ENCODE measurements around the gene GRIP2. TPM values are rescaled to one million over a fixed set of nuclear protein-coding genes. Genes with fewer than 3 reads are reported as not detected.

Gene GRIP2
- total and polyA plus RNA-seq, 9 of the 15 experiments (the other 6 are each of a cell fraction or from before 2014, with no cell fraction given) = 0.01 TPM; not detected in 7

DNA sequence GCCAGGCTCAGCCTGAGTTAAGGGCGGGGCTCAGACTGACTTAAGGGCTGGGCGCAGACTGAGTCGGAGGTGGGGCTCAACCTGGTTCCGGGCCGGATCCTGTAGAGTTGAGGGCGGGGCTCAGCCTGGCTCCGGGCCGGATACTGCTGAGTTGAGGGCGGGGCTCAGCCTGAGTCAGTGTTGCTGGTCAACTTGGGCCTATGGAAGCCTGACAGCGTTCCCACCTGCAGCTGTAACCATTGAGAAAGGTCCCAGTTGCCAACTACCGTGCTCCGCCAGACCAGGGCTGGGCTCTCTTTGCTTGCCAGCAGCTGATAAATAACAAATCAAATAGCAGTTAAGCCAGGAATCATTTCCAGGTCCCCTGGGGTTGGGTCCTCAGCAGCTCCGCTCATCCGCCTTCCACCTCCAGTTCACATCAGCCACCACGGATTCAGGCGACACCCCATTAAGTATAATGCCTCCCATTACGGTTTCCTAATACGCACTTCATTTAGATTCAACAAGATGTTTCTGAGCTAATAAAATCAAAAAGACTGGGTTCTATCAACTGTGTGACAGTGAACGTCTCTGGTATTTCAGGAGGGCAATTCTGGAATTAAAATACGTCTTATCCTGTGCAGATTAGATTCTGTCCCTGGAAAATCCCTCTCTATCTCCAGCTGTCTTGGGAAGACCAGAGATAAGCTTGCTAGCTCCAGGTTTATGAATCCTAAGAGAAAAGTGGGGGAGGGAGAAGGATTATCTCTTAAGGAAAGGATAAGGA lies 7.3 kb downstream of the GRIP2 start (continued):
- TF ChIP-seq, protein P1, sequence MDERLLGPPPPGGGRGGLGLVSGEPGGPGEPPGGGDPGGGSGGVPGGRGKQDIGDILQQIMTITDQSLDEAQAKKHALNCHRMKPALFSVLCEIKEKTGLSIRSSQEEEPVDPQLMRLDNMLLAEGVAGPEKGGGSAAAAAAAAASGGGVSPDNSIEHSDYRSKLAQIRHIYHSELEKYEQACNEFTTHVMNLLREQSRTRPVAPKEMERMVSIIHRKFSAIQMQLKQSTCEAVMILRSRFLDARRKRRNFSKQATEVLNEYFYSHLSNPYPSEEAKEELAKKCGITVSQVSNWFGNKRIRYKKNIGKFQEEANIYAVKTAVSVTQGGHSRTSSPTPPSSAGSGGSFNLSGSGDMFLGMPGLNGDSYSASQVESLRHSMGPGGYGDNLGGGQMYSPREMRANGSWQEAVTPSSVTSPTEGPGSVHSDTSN (CRISPR knock-in tag; IDR thresholded peaks at IDR 0.05; ENCODE audit: low read depth) = no peak
- TF ChIP-seq, protein P1 (tag; conservative IDR thresholded peaks at IDR 0.05; ENCODE audit: low read depth) = no peak
- TF ChIP-seq ZFP30 (CRISPR knock-in tag; IDR thresholded peaks at IDR 0.05; ENCODE audit: borderline replicate concordance) (no peak), SIN3A (IDR thresholded peaks at IDR 0.05; ENCODE audit: borderline replicate concordance in 2 of 2, control insufficient read depth in 1 of 2, low read depth in 2 of 2, low read length in 2 of 2) (no peak), NUFIP1 (IDR thresholded peaks at IDR 0.05; ENCODE audit: partially characterized antibody) (no peak), ZNF174 (CRISPR knock-in tag; IDR thresholded peaks at IDR 0.05) (no peak), ZNF764 (CRISPR knock-in tag; IDR thresholded peaks at IDR 0.05; ENCODE audit: low read depth) (no peak), ZFP1 (CRISPR knock-in tag; IDR thresholded peaks at IDR 0.05) (no peak), HIVEP1 (CRISPR knock-in tag; IDR thresholded peaks at IDR 0.05) (no peak), ZNF134 (CRISPR knock-in tag; conservative IDR thresholded peaks at IDR 0.05) (no peak), ATF1 (CRISPR knock-in tag; IDR thresholded peaks at IDR 0.05) (no peak), ATF1 (tag; IDR thresholded peaks at IDR 0.05) (no peak), FOXP1 (CRISPR knock-in tag; IDR thresholded peaks at IDR 0.05) (no peak), DACH1 (IDR thresholded peaks at IDR 0.05; ENCODE audit: partially characterized antibody) (no peak), SRSF1 (IDR thresholded peaks at IDR 0.05; ENCODE audit: low read depth, low read length) (no peak), ESRRB (CRISPR knock-in tag; IDR thresholded peaks at IDR 0.05; ENCODE audit: borderline replicate concordance) (no peak), ZNF830 (CRISPR knock-in tag; IDR thresholded peaks at IDR 0.05) (no peak), SAFB (IDR thresholded peaks at IDR 0.05; ENCODE audit: borderline replicate concordance, low read depth, low read length) (no peak), ZNF124 (CRISPR knock-in tag; IDR thresholded peaks at IDR 0.05) (no peak), MTA1 (IDR thresholded peaks at IDR 0.05; ENCODE audit: borderline replicate concordance) (no peak), ZNF766 (CRISPR knock-in tag; conservative IDR thresholded peaks at IDR 0.05) (no peak), SMAD1 (IDR thresholded peaks at IDR 0.05; ENCODE audit: low read depth, low read length, partially characterized antibody) (no peak), CHD1 (IDR thresholded peaks at IDR 0.05; ENCODE audit: low read length) (no peak)
- TF ChIP-seq, protein P2, sequence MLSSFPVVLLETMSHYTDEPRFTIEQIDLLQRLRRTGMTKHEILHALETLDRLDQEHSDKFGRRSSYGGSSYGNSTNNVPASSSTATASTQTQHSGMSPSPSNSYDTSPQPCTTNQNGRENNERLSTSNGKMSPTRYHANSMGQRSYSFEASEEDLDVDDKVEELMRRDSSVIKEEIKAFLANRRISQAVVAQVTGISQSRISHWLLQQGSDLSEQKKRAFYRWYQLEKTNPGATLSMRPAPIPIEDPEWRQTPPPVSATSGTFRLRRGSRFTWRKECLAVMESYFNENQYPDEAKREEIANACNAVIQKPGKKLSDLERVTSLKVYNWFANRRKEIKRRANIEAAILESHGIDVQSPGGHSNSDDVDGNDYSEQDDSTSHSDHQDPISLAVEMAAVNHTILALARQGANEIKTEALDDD (IDR thresholded peaks at IDR 0.05) = peak; percentile 42; the same call in 1 of the 2 replicates
- TF ChIP-seq, protein P3, sequence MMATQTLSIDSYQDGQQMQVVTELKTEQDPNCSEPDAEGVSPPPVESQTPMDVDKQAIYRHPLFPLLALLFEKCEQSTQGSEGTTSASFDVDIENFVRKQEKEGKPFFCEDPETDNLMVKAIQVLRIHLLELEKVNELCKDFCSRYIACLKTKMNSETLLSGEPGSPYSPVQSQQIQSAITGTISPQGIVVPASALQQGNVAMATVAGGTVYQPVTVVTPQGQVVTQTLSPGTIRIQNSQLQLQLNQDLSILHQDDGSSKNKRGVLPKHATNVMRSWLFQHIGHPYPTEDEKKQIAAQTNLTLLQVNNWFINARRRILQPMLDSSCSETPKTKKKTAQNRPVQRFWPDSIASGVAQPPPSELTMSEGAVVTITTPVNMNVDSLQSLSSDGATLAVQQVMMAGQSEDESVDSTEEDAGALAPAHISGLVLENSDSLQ (IDR thresholded peaks at IDR 0.05) = no peak
- TF ChIP-seq, protein P4, sequence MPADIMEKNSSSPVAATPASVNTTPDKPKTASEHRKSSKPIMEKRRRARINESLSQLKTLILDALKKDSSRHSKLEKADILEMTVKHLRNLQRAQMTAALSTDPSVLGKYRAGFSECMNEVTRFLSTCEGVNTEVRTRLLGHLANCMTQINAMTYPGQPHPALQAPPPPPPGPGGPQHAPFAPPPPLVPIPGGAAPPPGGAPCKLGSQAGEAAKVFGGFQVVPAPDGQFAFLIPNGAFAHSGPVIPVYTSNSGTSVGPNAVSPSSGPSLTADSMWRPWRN (IDR thresholded peaks at IDR 0.05; ENCODE audit: low read depth) = no peak

Measured in K562 (cell line).